HUES6 (cell line): Measurements from ENCODE around the gene IFITM1.
"Not testable (repeated sequence)": the region's sequence is repeated elsewhere in the genome, so short reads cannot be mapped to it uniquely, and the experiment has no call there.

Experiments
- H3K27ac ChIP-seq: 2 replicates; pipeline ENCODE4 v1.7.0; 2013; ENCODE audit warnings: low read depth, mild to moderate bottlenecking, low read length, inconsistent platforms
- H3K27me3 ChIP-seq: 2 replicates; pipeline ENCODE4 v1.6.1; 2013; ENCODE audit warnings: low read length; ENCODE audit not compliant: control insufficient read depth, insufficient read depth
- H3K36me3 ChIP-seq: 2 replicates; pipeline ENCODE4 v1.6.1; 2013; ENCODE audit warnings: low read length; ENCODE audit not compliant: control insufficient read depth, insufficient read depth
- H3K4me1 ChIP-seq: 2 replicates; pipeline ENCODE4 v1.6.1; 2013; ENCODE audit warnings: low read length; ENCODE audit not compliant: control insufficient read depth, insufficient read depth
- H3K4me3 ChIP-seq: 2 replicates; pipeline ENCODE4 v1.5.1; 2013; ENCODE audit warnings: low read depth, low read length
- H3K9ac ChIP-seq: one replicate; pipeline ENCODE4 v1.6.1; 2013; ENCODE audit warnings: mild to moderate bottlenecking, low read length
- H3K9me3 ChIP-seq: 2 replicates; pipeline ENCODE4 v1.6.1; 2013; ENCODE audit warnings: low read depth, low read length; ENCODE audit not compliant: control insufficient read depth, insufficient read depth

IFITM1 gene

DNA sequence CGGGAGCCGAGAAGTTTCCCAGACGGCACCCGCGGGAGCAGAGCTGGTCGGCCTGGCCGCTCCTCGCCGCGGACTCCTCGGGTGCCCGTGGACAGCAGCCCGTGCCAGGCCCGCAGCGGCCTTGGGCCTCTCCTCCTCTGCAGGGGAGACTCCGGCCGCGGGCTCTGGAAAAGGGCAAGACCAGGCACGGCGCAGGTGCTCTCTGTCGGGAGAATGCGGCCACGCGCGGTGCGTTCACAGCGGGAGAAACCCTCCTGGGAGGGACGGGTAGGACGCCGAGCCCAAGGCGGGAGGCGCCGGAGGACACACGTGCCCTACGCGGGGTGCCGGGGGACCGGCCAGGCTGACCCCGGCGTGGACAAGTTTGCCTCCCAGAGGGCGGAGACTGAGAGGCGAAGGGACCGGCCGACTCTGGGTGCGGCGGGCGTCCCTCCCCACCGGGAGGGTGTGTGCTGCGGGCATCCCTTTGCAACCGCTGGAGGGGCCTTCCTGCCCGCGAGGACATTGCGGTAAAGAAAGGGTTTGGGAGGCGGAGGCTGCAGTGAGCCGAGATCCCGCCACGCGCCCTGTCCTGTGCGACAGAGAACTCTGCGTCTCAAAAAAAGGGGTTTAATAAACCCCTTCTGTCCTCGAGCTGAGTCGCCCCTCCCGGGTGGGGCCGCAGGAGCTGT lies 2.3 kb downstream of the IFITM1 start:
- peaks cover 38% of the 10 kb centered on the region for H3K4me1 ChIP-seq
- no peaks in the 10 kb centered on the region for H3K9me3 ChIP-seq
- H3K4me3 ChIP-seq, result peak overlapping the region; percentile 87
- peaks cover 29% of the 10 kb centered on the region; the same call in 1 of the 2 replicates for H3K27me3 ChIP-seq
- peaks cover 12% of the 10 kb centered on the region for H3K36me3 ChIP-seq
- peak overlapping the region; percentile 75 for H3K27ac ChIP-seq
- peak overlapping the region; percentile 96 for H3K9ac ChIP-seq

DNA sequence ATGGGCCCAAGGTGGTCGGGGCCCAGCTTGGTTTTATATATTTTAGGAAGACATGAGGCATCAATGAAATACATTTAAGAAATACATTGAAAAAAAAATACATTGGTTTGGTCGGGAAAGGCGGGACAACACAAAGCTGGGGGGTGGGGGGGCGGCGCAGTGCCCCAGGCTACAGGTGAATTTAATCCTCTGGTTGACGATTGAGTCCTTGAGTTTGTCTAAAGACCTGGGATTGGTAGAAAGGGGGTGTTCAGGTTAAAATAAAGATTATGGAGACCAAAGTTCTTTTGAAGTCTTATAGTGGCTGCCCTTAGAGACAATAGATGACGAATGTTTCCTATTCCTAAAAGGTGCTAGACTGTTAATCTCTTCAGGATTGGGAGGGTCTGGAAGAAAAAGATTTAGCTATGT lies 3.1 kb downstream of the IFITM1 start:
- Histone ChIP-seq H3K9ac (peak overlapping the region; percentile 96), H3K36me3 (peaks cover 12% of the 10 kb centered on the region), H3K4me3 (peak overlapping the region; percentile 87), H3K27me3 (peaks cover 29% of the 10 kb centered on the region; the same call in 1 of the 2 replicates), H3K27ac (peak overlapping the region; percentile 75), H3K4me1 (peaks cover 34% of the 10 kb centered on the region), H3K9me3 (no peaks in the 10 kb centered on the region)

DNA sequence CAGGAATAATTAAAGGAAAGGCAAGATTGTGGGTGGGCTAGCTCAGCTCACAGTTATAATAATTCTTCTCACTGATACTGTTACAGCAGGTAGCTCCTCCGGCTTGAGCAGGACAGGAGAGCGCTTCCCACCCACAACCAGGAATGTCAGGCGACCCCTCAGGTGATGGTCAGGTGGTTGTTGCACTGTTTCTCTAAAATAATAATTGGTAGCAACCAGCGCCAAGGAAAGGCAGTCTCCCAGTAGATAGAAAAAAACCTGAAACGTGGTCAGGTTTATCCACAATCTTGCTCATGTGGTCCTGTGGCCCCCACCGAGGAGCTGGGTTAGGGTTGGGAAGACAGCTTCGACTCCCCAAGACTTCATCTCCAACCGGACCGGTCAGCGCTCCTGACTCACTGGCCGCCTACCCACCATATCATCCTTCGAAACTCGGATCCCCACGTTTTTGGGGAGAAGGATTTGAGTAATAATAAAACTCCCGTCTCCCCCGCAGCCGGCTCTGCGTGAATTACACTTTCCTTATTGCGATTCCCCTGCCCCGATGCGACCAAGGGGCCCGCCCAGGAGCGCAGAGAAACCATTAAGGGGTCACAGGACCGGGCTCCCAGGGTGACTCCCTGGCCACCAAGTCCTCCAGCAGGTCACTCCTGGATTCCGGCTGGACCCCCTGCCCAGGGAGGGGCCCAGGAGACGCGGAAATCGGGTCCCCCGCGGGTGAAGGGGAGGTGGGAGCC lies 4.0 kb downstream of the IFITM1 start:
- H3K36me3 ChIP-seq, result peaks cover 12% of the 10 kb centered on the region
- peaks cover 29% of the 10 kb centered on the region; the same call in 1 of the 2 replicates for H3K27me3 ChIP-seq
- peaks cover 26% of the 10 kb centered on the region for H3K4me1 ChIP-seq
- H3K9ac ChIP-seq, result peak overlapping the region; percentile 96
- H3K27ac ChIP-seq, result peak overlapping the region; percentile 75; the same call in 1 of the 2 replicates
- not testable (repeated sequence) for H3K9me3 ChIP-seq
- H3K4me3 ChIP-seq, result peak overlapping the region; percentile 87

DNA sequence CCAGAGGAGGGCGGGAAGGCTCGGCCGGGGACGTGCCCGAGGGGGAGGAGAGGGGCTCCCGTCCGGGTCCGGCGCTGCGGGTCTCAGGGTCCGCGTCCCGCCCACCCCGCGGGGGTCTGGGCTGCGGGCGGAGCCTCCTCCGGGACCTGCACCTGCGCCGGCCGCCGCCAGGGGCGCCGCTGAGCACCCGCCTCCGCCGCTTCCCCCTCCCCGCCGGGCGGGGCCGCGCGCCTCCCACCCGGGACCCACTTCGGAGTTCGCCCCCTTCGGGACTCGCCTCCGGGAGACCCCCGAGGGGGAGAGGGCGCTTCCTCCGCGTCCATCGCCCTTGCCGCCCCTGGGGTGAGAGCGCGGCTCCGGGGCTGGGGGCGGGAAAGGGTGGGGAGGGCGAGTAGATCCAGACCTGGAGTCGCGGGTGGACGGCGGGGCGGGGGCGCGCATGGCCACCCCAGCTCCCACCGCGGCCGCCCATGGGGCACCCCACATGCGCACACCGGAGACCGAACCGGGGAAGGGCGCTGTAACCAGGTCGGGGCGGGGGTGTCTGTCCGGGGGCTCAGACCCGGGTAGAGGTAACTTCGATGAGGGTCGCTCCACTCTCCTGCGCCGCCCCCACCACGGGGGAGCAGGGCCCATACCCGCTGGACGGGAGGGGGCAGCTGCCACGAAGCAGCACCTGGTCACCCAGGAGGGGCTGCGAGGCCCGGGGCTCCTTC lies 4.7 kb downstream of the IFITM1 start:
- H3K36me3 ChIP-seq, result peaks cover 12% of the 10 kb centered on the region
- peak overlapping the region; percentile 87 for H3K9ac ChIP-seq
- not testable (repeated sequence) for H3K27ac ChIP-seq, H3K9me3 ChIP-seq
- peaks cover 18% of the 10 kb centered on the region for H3K4me1 ChIP-seq
- peaks cover 29% of the 10 kb centered on the region; the same call in 1 of the 2 replicates for H3K27me3 ChIP-seq
- peak overlapping the region; percentile 87 for H3K4me3 ChIP-seq

DNA sequence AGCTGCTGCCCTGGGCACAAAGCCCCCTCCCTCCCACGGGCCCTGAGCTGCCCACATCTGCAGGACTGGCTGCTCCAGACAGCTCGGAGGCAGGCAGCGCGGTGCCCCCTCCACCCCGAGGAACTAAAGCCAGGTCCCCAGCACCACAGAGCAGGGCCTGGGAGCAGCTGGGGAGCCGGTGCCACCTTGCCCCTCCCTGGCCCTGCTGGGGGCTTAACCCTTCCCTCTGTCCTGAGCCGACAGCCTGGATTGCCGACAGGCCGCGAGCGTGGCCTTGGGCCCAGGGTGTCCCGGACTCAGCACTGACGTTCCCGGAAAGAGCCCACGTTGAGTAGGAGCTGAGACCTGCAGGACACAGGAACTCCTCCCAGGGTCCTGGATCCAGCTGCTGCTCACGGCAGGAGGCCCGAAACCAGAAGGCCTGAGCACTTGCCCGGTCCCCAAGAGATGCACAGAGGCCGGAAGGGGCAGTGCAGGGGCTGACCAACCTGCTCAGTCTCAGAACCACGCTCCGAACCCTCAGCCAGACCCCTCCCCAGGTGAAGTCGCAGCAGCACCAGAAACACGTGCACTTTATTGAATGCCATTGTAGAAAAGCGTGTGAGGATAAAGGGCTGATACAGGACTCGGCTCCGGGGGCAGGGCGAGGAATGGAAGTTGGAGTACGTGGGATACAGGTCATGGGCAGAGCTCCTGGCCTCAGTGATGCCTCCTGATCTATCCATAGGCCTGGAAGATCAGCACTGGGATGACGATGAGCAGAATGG lies 5.5 kb downstream of the IFITM1 start:
- H3K9ac ChIP-seq, result peak overlapping the region; percentile 87
- peak overlapping the region; percentile 35; the same call in 1 of the 2 replicates for H3K27ac ChIP-seq
- peaks cover 29% of the 10 kb centered on the region; the same call in 1 of the 2 replicates for H3K27me3 ChIP-seq
- H3K4me3 ChIP-seq, result peak overlapping the region; percentile 83
- peaks cover 20% of the 10 kb centered on the region for H3K4me1 ChIP-seq
- H3K36me3 ChIP-seq, result peaks cover 12% of the 10 kb centered on the region
- not testable (repeated sequence) for H3K9me3 ChIP-seq

DNA sequence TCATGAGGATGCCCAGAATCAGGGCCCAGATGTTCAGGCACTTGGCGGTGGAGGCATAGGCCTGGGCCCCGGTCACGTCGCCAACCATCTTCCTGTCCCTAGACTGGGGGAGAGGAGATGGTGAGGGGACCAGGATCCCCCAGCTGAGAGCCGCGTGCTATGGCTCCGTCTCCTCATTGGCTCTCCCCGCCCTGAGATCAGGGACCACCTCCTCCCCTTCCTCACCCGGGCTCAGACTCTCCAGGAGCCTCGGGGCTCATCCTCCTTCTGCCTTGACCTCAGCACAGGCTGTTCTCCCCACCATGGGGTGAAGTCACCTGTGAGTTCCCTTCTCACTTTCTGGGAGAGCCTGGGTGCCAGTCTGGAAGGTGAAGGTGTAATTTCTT lies 6.0 kb downstream of the IFITM1 start:
- peaks cover 28% of the 10 kb centered on the region; the same call in 1 of the 2 replicates for H3K27me3 ChIP-seq
- H3K27ac ChIP-seq, result peak overlapping the region; percentile 35; the same call in 1 of the 2 replicates
- peak overlapping the region; percentile 83 for H3K4me3 ChIP-seq
- not testable (repeated sequence) for H3K9me3 ChIP-seq
- H3K36me3 ChIP-seq, result peaks cover 10% of the 10 kb centered on the region
- H3K9ac ChIP-seq, result peak overlapping the region; percentile 87
- peaks cover 26% of the 10 kb centered on the region for H3K4me1 ChIP-seq

DNA sequence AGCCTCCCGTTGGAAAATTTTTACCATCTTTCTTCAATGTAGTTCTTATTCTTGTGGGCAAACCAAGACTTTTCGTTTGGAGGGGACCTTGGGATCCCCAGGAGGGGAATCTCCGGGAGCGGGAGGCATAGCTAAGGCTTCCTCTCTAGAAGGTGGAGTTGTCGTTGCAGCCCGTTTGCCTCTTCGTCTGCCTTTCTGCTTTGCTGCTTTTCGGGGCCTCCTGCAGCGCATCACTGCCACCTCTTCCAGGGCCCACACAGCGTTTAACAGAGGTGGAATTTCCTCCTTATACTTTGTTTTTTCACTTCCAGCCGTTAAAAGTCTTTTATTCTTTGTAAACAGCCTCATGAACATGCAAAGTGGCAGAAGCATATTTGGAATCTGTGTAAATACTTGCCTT lies 10.3 kb downstream of the IFITM1 start:
- Histone ChIP-seq H3K36me3 (no peaks in the 10 kb centered on the region), H3K9me3 (no peaks in the 10 kb centered on the region), H3K27ac (no peak overlapping the region), H3K4me3 (no peak overlapping the region), H3K9ac (no peak overlapping the region), H3K27me3 (no peaks in the 10 kb centered on the region), H3K4me1 (peaks cover 25% of the 10 kb centered on the region)

DNA sequence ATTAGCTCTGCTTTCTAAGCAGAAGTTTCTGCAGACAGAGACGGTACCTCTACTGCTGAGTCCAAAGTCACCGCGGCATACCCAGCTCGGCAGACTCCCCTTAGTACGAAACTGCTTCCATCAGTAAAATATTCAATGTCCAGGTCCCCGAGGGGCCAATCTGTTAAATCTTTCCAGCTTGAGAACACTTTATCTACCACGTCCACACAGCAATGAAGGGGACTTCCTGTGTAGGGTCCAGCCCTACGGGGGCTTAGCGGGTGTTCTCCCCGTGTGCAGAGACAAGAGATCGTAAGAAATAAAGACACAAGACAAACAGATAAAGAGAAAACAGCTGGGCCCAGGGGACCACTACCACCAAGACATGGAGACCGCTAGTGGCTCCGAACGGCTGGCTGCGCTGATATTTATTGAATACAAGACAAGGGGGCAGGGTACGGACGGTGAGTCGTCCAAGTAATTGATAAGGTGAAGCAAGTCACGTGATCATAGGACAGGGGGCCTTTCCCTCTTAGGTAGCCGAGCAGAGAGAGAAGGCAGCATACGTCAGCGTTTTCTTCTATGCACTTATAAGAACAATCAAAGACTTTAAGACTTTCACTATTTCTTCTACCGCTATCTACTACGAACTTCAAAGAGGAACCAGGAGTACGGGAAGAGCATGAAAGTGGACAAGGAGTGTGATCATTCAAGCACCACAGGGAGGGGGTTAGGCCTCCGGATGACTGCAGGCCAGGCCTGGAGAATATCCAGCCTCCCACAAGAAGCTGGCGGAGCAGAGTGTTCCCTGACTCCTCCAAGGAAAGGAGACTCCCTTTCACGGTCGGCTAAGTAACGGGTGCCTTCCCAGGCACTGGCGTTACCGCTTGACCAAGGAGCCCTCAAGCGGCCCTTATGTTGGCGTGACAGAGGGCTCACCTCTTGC lies 11.0 kb downstream of the IFITM1 start:
- H3K27ac ChIP-seq, H3K9ac ChIP-seq, H3K36me3 ChIP-seq, H3K27me3 ChIP-seq, H3K9me3 ChIP-seq, H3K4me3 ChIP-seq: not testable (repeated sequence)
- peaks cover 25% of the 10 kb centered on the region for H3K4me1 ChIP-seq

DNA sequence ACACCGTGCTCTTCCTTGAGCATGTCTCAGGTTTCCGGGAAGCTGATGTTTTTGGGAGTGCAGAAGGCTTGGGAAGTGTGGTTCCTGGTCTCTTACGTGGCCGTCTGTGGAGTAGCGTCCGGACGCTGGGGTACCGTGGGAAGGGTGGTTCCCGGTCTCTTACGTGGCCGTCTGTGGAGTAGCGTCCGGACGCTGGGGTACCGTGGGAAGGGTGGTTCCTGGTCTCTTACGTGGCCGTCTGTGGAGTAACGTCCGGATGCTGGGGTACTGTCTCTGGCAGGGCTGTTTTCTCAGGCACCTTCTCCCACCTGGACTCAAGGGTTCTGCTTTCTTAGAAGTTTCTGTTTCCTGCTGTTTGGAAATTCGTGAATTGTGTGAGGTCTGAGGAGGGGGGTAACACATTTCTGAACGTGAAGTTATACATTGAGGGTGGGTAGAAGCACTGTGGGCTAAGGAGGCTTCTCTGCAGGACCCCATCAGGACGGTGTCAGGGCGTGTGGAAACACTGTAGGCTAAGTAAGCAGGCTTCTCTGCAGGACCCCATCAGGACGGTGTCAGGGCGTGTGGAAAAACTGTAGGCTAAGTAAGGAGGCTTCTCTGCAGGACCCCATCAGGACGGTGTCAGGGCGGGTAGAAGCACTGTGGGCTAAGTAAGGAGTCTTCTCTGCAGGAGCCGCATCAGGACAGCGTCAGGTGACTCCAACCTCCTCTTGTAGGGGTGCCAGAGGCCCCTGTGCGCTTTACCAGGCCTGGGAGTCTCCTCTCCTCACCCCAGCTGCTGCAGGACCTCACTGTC lies 12.2 kb downstream of the IFITM1 start:
- H3K36me3 ChIP-seq, result no peaks in the 10 kb centered on the region
- no peaks in the 10 kb centered on the region for H3K27me3 ChIP-seq
- H3K4me1 ChIP-seq, result peaks cover 28% of the 10 kb centered on the region
- no peak overlapping the region; the same call in 1 of the 2 replicates for H3K27ac ChIP-seq
- H3K4me3 ChIP-seq, result no peak overlapping the region
- H3K9ac ChIP-seq, result no peak overlapping the region
- no peaks in the 10 kb centered on the region for H3K9me3 ChIP-seq
